Renal cortical epithelial cell (primary cell): ENCODE measurements around the gene PSMA7. TPM values are rescaled to one million over a fixed set of nuclear protein-coding genes. Genes with fewer than 3 reads are reported as not detected.

Source experiments
- DNase-seq: peaks from one replicate; pipeline ENCODE4 v3.0.0-alpha.2; 2011; ENCODE audit warnings: low read depth
- total RNA-seq: library from RNA; depleted of rRNA; stranded (reverse); fragments of >200 nt; gene quantifications from 2 replicates; pipeline ENCODE4 v1.2.3, GENCODE V29; 2014

PSMA7 gene
- total RNA-seq, 1 donor from 2014 or later = 356 TPM

- no peak for DNase-seq
These were observed 56.0 kb downstream of the PSMA7 start for GRCh38 chr20:62087227-62087626.

Other genes with a start within 250 kb of the PSMA7 start
- 3.3 and 19.9 TPM in 2 replicates for gene TAF4, start 77.5 kb downstream of the PSMA7 start, total RNA-seq
- gene LSM14B, start 20.9 kb downstream of the PSMA7 start, total RNA-seq = 29.7 and 34.7 TPM in 2 replicates
- 10.2 and 21.8 TPM in 2 replicates for gene SS18L1, start 375 bp upstream of the PSMA7 start, total RNA-seq
- gene MTG2, start 39.6 kb upstream of the PSMA7 start, total RNA-seq = 21.7 and 25.2 TPM in 2 replicates
- not detected in 2 replicates for gene HRH3, start 76.9 kb upstream of the PSMA7 start, total RNA-seq
- gene OSBPL2, start 95.1 kb upstream of the PSMA7 start, total RNA-seq = 41.9 and 42.7 TPM in 2 replicates
- gene ADRM1, start 159.6 kb upstream of the PSMA7 start, total RNA-seq = 85.2 and 144 TPM in 2 replicates
- 58.5 and 299 TPM in 2 replicates for gene LAMA5, start 223.9 kb upstream of the PSMA7 start, total RNA-seq
- 170 and 654 TPM in 2 replicates for gene RPS21, start 243.7 kb upstream of the PSMA7 start, total RNA-seq